Skeletal muscle tissue (tissue), 4 donors: ENCODE data around the gene HBD. TPM values are rescaled to one million over a fixed set of nuclear protein-coding genes. Genes with fewer than 3 reads are reported as not detected.
"Not testable (repeated sequence)": the region's sequence is repeated elsewhere in the genome, so short reads cannot be mapped to it uniquely, and the experiment has no call there.

ENCODE experiments used
- H3K27ac ChIP-seq: one replicate; pipeline ENCODE4 v1.7.0; 2013; ENCODE audit warnings: mild to moderate bottlenecking, low read depth, low read length, inconsistent platforms
- H3K27me3 ChIP-seq, 3 donors: one replicate each; pipeline ENCODE4 v1.7.0; 2013; ENCODE audit warnings: low read length in 3 of 3; ENCODE audit not compliant: control insufficient read depth in 3 of 3, insufficient read depth in 3 of 3
- H3K36me3 ChIP-seq, 3 donors: one replicate each; pipeline ENCODE4 v1.7.0; 2013; ENCODE audit warnings: low read length in 3 of 3; ENCODE audit not compliant: control insufficient read depth in 3 of 3, insufficient read depth in 3 of 3
- H3K4me1 ChIP-seq, 3 donors: one replicate each; pipeline ENCODE4 v1.7.0; 2013; ENCODE audit warnings: low read length in 3 of 3, mild to moderate bottlenecking in 3 of 3; ENCODE audit not compliant: control insufficient read depth in 3 of 3, insufficient read depth in 3 of 3
- H3K4me3 ChIP-seq, 3 donors: one replicate each; pipeline ENCODE4 v1.7.0; 2013; ENCODE audit warnings: low read length in 3 of 3
- H3K9ac ChIP-seq, 3 donors: one replicate each; pipeline ENCODE4 v1.7.0; 2013; ENCODE audit warnings: low read length in 3 of 3, mild to moderate bottlenecking in 3 of 3, moderate library complexity in 2 of 3, low read depth in 1 of 3
- H3K9me3 ChIP-seq, 3 donors: one replicate each; pipeline ENCODE4 v1.7.0; 2013; ENCODE audit warnings: low read length in 3 of 3; ENCODE audit not compliant: control insufficient read depth in 3 of 3
- total RNA-seq: library from RNA; depleted of rRNA; stranded (reverse); fragments of >200 nt; gene quantifications from one replicate; pipeline ENCODE4 v1.2.3, GENCODE V29; 2014
- donor health status: Osteomylitis.

The HBD gene
- total RNA-seq, 1 donor from 2014 or later, result not detected

DNA sequence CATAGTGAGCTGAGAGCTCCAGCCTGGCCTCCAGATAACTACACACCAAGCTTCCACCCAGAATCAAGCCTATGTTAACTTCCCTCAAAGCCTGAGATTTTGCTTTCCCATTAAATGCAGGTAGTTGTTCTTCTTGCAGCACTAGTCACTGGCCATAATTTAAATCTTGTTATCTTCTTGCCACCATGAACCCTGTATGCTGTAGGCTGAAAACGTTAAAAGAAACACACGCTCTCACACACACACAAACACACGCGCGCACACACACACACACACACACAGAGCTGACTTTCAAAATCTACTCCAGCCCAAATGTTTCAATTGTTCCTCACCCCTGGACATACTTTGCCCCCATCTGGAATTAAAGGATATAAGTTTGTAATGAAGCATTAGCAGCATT is 19.2 kb upstream of the HBD start:
- H3K4me3 ChIP-seq, H3K27ac ChIP-seq, H3K4me1 ChIP-seq, H3K9ac ChIP-seq, H3K36me3 ChIP-seq, H3K9me3 ChIP-seq, H3K27me3 ChIP-seq: not testable (repeated sequence)

DNA sequence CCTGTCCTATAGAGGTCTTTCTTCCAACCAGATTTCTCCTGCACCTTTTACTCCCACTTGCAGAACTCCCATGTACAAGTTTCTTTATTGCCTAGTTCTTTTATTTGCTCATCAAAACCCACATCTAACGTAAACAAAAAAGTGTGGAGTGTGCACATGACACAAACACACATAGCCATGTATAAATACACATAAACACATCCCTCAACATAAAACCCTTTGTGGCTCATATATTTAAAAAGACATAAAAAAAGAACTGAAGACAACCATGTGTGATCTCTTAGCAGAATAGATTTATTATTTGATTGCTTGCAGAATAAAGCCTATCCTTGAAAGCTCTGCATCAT is 18.6 kb upstream of the HBD start:
- H3K4me1 ChIP-seq, result no peaks in the 10 kb centered on the region

GRCh38 chr11:5252192-5252918 is 18.1 kb upstream of the HBD start:
- no peaks in the 10 kb centered on the region for H3K36me3 ChIP-seq
- no peak overlapping the region for H3K9ac ChIP-seq
- no peaks in the 10 kb centered on the region for H3K9me3 ChIP-seq
- no peaks in the 10 kb centered on the region for H3K27me3 ChIP-seq
- no peak overlapping the region for H3K4me3 ChIP-seq
- H3K4me1 ChIP-seq, result no peaks in the 10 kb centered on the region
- no peak overlapping the region for H3K27ac ChIP-seq

More for the DNA sequence above, 18.6 kb upstream of the HBD start:
- H3K9ac ChIP-seq, result no peak overlapping the region
- H3K36me3 ChIP-seq, result no peaks in the 10 kb centered on the region
- no peaks in the 10 kb centered on the region for H3K27me3 ChIP-seq
- no peak overlapping the region for H3K27ac ChIP-seq
- no peaks in the 10 kb centered on the region for H3K9me3 ChIP-seq
- H3K4me3 ChIP-seq, result no peak overlapping the region

DNA sequence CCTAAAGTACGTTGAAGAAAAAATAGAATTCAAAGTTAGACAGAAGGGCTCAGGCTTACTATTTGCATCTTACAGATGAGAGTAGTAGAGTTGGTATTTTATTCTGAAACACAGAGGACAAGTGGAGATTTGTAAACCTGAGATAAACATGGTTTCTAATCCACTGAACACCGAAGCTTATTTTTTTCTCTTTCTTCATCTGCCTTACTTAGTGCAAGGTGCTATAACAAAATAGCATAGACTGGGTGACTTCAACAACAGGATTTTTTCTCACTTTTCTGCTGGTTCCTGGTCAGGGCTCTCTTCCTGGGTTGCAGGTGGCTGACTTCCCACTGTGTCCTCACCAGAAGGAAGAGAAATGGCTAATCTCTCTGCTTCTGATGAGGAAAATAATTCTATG is 17.5 kb upstream of the HBD start:
- Histone ChIP-seq H3K27ac (no peak overlapping the region), H3K27me3 (no peaks in the 10 kb centered on the region), H3K36me3 (no peaks in the 10 kb centered on the region), H3K4me1 (no peaks in the 10 kb centered on the region), H3K9ac (no peak overlapping the region), H3K4me3 (no peak overlapping the region), H3K9me3 (no peaks in the 10 kb centered on the region)

DNA sequence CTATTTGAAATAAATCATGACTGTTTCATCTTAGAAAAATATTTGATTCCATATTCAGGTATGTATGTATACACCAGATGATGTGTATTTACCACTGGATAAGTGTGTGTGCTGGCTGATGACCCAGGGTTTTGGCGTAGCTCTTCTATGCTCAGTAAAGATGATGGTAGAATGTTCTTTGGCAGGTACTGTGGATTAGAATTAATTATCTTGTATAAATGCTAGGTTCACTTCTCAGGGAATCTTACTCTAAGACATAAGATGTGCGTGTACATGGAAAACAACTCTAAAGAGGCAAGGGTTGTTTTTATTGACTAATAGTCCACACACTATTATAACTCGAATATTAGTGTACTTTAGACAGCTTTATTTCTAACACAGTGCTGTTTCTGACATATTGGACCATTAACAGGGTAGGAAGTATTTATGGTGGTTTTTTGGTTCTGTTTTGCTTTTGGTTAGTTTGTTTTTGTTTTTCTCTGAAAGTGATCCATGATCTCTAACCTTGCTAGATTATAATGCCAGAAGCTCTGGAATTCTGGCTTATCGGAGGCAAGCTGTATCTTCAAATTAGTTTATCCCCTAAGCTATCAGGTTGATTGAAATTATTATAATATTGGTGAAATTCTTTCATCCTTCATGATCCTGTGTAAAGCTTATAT is 16.4 kb upstream of the HBD start:
- H3K9me3 ChIP-seq, result no peaks in the 10 kb centered on the region
- no peak overlapping the region for H3K4me3 ChIP-seq
- no peaks in the 10 kb centered on the region for H3K4me1 ChIP-seq
- no peak overlapping the region for H3K9ac ChIP-seq
- no peaks in the 10 kb centered on the region for H3K36me3 ChIP-seq
- H3K27ac ChIP-seq, result no peak overlapping the region
- H3K27me3 ChIP-seq, result no peaks in the 10 kb centered on the region

GRCh38 chr11:5249807-5250396 is 15.6 kb upstream of the HBD start, which contains the start of gene HBG1:
Gene HBG1 (minus strand): TSS chr11:5249857. CDS start chr11:5249804, 53 bp downstream.
- H3K9me3 ChIP-seq, H3K4me3 ChIP-seq, H3K4me1 ChIP-seq, H3K27ac ChIP-seq, H3K27me3 ChIP-seq, H3K9ac ChIP-seq, H3K36me3 ChIP-seq: not testable (repeated sequence)

GRCh38 chr11:5248498-5248897 is 14.2 kb upstream of the HBD start:
- H3K27ac ChIP-seq, H3K9me3 ChIP-seq, H3K36me3 ChIP-seq, H3K9ac ChIP-seq, H3K27me3 ChIP-seq, H3K4me1 ChIP-seq, H3K4me3 ChIP-seq: not testable (repeated sequence)

DNA sequence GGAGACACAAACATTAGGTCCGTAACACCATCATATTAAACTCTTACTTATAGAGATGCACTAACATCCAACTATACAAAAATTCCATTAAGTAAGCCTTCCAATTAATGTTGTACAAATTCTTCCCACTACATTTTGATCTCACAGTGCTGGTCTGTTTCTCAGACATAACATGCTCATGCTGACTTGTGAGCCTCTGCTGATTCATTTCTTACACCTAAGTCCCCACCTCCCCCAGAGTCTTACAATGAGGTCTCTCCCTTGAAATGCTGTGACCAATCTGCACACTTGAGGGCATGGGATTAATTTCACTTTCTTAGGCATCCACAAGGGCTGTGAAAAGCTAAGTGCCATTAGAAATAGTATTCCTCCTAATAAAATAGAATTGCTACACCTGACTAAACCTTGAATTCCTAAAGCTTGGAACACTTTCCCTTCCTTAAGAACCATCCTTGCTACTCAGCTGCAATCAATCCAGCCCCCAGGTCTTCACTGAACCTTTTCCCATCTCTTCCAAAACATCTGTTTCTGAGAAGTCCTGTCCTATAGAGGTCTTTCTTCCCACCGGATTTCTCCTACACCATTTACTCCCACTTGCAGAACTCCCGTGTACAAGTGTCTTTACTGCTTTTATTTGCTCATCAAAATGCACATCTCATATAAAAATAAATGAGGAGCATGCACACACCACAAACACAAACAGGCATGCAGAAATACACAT is 13.3 kb upstream of the HBD start:
- no peak overlapping the region for H3K27ac ChIP-seq
- H3K9ac ChIP-seq, result no peak overlapping the region
- no peak overlapping the region for H3K4me3 ChIP-seq
- H3K4me1 ChIP-seq, result no peaks in the 10 kb centered on the region
- no peaks in the 10 kb centered on the region for H3K36me3 ChIP-seq
- no peaks in the 10 kb centered on the region for H3K9me3 ChIP-seq
- peaks cover 0 to 2% (median 0%) of the 10 kb centered on the region in 3 donors for H3K27me3 ChIP-seq

DNA sequence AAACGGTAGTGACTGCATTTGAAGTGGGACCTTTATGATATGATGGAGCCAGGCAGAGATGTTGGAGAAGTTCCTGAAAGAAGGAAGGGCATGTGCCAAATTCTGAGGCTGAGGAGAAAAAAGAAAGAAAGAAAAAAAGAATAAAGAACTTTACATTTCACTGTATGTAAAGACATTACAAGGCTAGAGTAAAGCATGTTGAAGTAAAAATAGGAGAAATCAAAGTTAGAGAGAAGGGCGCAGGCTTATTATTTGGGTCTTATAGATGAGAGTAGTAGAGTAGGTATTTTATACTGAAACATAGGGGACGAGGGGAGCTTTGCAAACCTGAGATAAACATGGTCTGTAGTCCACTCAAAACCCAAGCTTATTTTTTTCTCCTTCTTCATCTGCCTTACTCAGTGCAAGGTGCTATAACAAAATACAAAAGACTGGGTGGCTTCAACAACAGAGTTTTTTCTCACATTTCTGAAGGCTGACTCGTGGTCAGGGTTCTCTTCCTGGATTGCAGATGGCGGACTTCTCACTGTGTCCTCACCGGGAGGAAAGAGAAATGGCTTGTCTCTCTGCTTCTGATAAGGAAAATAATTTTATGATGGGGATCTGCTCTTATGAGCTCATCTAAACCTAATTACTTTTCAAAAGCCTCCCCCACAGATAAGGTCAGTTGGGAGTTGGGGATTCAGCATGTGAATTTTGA is 12.6 kb upstream of the HBD start:
- H3K9ac ChIP-seq, result no peak overlapping the region
- peaks cover 0 to 2% (median 0%) of the 10 kb centered on the region in 3 donors for H3K27me3 ChIP-seq
- H3K36me3 ChIP-seq, result no peaks in the 10 kb centered on the region
- no peak overlapping the region for H3K4me3 ChIP-seq
- H3K9me3 ChIP-seq, result no peaks in the 10 kb centered on the region
- no peaks in the 10 kb centered on the region for H3K4me1 ChIP-seq
- no peak overlapping the region for H3K27ac ChIP-seq
